RKO (cell line): ENCODE results near the gene ANGEL2.

Experiments used
- DNase-seq: peaks from one replicate; pipeline ENCODE4 v3.0.0-alpha.2; 2016; ENCODE audit warnings: low spot score

Gene ANGEL2

DNA sequence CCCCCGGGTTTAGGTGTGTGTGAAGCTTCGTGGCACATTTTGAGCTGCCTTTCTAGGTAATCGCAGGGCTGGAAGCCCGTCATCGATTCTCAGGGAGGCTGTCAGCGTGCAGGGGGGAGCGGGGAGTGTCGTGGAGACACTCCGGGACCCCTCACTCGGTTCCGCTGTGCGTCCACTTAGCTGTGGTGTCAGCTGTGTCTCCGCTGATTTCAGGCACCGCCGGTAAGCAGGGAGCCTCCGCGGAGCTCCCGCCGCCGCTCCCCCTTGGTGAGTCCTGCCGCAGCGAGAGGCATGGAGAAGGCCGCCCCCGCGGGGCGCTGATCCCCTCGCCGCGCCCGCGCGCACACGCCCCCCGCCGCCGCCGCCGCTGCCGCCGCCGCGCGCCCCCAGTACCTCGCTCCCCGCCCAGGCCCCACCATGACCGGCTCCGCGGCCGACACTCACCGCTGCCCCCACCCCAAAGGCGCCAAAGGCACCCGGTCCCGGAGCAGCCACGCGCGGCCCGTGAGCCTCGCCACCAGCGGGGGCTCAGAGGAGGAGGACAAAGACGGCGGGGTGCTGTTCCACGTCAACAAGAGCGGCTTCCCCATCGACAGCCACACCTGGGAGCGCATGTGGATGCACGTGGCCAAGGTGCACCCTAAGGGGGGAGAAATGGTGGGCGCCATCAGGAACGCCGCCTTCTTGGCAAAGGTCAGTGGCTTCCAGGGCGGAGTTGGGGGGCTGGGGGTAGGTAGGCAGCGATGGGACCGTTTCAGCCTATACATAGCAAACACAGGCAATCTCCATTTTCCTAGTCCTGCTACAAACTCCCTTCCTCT, 64.3 kb downstream of the ANGEL2 start:
- no peak for DNase-seq

DNA sequence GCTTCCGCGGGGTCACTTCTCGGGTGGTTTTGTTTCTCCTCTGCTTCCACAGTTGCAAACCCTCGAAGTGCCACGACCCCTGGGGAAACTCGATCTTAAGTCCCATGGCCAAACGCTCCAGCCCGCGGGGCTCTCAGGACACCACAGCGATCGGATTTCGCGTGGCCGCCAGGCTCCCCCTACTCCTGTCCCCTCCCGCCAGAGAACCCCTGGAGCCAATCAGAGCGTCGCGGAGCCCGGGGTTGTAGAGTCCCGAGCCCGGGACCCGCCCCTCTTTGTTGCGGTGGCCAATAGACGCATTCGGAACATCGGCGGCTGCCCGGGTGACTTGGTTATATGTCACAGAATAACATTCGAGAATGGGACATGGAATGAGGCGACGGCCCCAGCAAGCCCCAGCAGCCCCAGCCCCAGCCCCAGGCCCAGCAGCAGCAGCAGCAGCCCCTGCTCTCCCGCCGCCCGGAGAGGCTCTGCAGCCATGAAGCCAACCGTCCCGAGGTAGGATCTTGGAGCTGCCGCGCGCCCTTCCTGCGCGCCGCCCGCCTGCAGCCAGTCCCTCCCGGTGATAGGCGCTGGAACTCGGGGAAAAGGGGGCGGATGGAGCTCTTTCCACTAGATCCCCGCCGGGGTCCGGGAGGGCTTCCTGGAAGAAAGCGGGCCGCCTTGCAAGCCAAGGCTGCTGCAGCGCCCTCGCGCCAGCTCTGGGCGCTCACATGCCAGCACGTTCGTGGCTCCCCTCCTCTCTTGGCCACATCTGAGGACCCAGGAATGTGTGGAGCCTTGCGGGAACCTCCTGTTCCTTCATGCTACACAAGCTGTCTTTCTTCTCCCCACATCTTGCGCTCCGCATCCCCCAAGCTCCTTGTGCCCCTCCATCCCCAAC, 65.2 kb downstream of the ANGEL2 start, which contains the start of gene VASH2:
VASH2 (plus strand) TSS at position 299 of the 883 bp plus-strand sequence. CDS start 1,002 bp downstream, outside the sequence.
- peak; percentile 80 for DNase-seq

DNA sequence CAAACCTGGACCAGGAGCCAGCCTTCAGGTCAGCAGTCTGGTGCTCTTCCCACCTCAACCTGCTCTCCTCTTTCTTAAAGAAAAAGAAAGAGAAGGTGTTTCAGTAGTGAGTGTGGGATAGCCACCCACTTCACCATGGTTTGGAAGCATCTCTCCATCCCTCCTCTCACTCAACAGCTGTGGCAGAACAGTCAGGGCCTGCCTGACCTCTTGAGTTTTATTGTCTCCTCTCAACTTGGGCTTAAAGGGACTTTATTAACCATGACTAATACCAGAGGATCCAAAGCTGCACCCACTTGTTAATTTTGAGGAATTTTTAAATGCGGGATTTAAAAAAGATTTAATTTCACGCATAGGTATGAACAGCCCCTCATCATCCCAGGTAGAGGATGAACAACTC, 65.9 kb downstream of the ANGEL2 start:
- no peak for DNase-seq

DNA sequence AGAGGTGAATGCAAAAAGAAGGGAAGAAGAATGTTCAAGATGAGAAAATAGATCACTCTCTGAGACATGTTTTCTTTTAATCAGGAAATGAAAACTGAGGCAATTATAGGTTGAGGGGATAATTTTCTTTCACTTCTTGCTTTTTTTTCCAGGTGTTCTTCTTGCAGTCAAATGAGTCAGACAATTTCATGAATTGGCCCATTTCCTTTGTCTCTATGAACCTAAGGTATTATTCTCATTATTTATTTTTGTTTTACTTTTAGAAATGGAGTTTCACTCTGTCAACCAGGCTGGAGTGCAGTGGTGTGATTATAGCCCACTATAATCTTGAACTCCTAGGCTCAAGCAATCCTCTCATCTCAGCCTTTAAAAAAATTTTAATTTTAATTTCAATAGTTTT, 68.8 kb downstream of the ANGEL2 start:
- DNase-seq: no peak

DNA sequence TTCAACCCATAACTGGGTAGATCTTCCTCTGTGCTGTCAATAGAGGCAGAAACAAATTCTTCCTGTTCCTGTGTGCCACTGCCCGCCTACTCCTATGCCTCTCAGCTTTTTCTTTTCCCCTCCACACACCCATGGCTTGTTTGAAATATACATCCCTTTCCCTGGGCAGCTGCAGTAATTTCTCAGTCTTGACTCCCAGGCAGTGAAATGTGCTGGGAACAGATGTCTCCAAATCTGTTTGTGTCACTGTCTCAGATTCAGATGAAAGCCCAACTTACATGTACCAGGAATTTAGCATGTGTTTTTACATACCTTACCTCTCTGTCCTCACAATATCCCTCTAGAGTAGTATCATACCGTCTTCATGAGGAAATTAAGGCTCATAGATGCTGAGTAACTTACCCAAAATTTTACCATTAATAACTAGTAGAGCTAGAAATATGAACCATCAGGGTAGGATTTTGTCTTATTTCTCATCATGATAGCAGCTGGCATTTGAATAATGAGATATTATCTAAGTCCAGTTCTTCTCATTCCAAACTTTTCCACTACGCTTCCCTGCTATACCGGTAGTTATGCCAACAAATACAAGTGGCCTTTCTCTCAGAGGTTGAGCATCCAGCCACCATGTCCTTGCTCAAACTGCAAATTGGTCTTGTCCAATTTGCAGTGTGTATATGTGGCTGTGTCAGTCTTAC, 70.1 kb downstream of the ANGEL2 start:
- DNase-seq: no peak

DNA sequence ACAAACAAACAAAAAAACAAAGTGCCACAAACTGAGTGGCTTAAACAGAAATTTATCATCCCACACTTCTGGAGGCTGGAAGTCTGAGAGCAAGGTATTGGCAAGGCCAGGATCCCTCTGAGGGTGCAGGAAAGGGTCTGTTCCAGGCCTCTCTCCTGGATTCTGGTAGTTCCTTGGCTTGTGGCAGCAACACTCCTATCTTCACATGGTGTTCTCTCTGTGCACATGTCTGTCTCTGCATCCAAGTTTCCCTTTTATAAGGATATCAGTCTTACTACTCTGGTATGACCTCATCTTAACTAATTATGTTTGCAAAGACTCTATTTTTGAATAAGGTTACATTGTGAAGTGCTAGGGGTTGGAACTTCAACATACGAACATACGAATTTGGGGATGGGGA, 70.6 kb downstream of the ANGEL2 start:
- no peak for DNase-seq

DNA sequence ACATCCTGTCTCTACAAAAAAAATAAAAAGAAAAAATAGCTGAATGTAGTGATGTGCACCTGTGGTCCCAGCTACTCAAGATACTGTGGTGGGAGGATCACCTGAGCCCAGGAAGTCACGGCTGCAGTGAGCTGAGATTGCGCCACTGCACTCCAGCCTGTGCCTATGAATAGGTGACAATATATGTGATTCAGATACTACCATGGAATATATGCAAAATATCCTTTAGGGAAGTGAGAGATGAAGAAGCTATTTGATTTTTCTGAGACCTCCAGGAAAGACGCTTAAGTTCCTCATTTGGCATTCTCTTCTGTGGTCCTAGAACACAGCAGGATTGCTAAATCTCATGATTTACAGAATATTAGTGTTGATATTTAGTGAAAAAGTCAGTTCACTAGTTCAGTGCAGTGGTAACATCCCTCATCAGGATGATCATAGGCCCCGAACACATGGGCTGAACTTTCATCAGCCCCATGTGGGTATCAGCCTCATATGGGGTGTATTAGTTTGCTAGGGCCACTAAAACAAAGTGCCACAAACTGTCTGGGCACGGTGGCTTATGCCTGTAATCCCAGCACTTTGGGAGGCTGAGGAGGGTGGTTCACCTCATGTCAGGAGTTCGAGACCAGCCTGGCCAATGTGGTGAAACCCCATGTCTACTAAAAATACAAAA, 71.3 kb downstream of the ANGEL2 start:
- DNase-seq: no peak

DNA sequence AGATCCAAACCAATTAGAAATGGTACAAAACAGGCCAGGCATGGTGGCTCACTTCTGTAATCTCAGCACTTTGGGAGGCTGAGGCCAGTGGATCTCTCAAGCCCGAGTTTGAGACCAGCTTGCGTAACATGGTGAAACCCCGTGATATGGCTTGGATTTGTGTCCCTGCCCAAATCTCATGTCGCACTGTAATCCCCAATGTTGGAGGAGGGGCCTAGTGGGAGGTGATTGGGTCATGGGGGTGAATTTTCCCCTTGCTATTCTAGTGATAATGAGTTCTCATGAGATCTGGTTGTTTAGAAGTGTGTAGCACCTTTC, 72.3 kb downstream of the ANGEL2 start:
- DNase-seq: no peak

DNA sequence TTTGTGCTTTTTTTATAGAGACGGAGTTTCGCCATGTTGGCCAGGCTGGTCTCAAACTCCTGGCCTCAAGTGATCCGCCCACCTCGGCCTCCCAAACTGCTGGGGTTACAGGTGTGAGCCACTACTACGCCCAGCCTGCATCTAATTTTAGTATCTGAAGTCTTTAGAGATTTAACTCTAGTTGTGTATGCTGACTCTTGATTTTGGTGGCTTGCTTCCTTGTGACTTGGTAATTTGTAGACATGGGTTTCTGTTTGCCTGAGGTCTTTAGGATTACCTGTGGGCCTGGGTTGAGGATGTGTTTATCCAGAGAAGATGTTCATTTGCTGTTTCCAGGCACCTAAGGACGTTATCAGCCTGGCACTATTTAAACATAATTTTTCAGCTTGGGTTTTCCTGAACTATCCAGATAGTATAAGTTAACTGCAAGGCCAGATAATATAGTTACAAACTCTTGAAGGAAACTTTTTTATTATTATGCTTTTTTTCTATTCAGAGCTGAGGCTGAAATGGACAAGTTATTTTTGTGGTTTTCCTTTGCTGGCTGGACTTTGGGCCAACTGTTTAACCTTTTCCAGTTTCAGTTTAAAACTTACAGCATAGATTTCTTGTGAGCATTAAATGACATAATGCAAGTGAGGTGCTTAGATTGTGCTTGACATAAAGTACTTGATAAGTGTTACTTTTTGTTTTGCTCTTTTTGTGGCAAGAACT, 72.8 kb downstream of the ANGEL2 start:
- no peak for DNase-seq
